Measurements from ENCODE around the gene CD74. TPM values are rescaled to one million over a fixed set of nuclear protein-coding genes. Genes with fewer than 3 reads are reported as not detected.

CD74 gene
- total and polyA plus RNA-seq, 10 of the 15 experiments (the other 5 are each of a cell fraction or from before 2014, with no cell fraction given), result 1,387 to 11,063 (median 3,922) TPM

GRCh38 chr5:150392680-150393079 lies 20.0 kb downstream of the CD74 start:
- DNase-seq (ENCODE audit: low read depth, low spot score) (no peak), FAIRE-seq (no peak), ATAC-seq (no peak)
- H3K27me3 ChIP-seq (replicated peaks in 1 of 2; ENCODE audit: control insufficient read depth in 2 of 2, insufficient read depth in 2 of 2, low read length in 1 of 2), result no peaks in the 10 kb centered on the region
- no peak overlapping the region for H3K4me3 ChIP-seq
- WGBS (ENCODE audit: insufficient coverage, insufficient replicate concordance, low lambda C conversion rate, missing lambda C conversion rate), result 98% methylated on average over 6 of the region's 7 CpGs
- peaks cover 10% of the 10 kb centered on the region for H3K4me1 ChIP-seq (ENCODE audit: control insufficient read depth, insufficient read depth, low read length)
- no peak overlapping the region for H3K9ac ChIP-seq (ENCODE audit: control insufficient read depth, insufficient read depth, low read length)
- RAD21 ChIA-PET (ENCODE audit: unreplicated experiment), result no interaction called here
- CTCF ChIA-PET, result no interaction called here
- no peaks in the 10 kb centered on the region for H4K20me1 ChIP-seq (ENCODE audit: control insufficient read depth, insufficient read depth)
- intact Hi-C loops (cut with micrococcal nuclease; ENCODE audit: unreplicated experiment) (no loop called here), in situ Hi-C loops (cut with MboI) (no loop called here)
- no peak overlapping the region for H2AFZ ChIP-seq (ENCODE audit: control insufficient read depth, low read depth, low read length)
- H3K27ac ChIP-seq (ENCODE audit: control insufficient read depth, insufficient read depth), result no peak overlapping the region
- TF ChIP-seq BRCA1 (IDR thresholded peaks at IDR 0.05; ENCODE audit: low read depth, low read length) (no peak), POLR2AphosphoS5 (IDR thresholded peaks at IDR 0.05; ENCODE audit: low read length) (no peak), MTA2 (IDR thresholded peaks at IDR 0.05; ENCODE audit: low read depth) (no peak), E2F8 (IDR thresholded peaks at IDR 0.05; ENCODE audit: low read depth, partially characterized antibody) (no peak), STAT1 (conservative IDR thresholded peaks at IDR 0.05) (no peak), ZZZ3 (IDR thresholded peaks at IDR 0.05; ENCODE audit: control insufficient read depth, insufficient read length, low read depth) (no peak), USF1 (IDR thresholded peaks at IDR 0.05; ENCODE audit: borderline replicate concordance, extremely low read length, insufficient read depth, low read depth, low read length) (no peak), NR2C1 (IDR thresholded peaks at IDR 0.05) (no peak)
- H3K36me3 ChIP-seq (ENCODE audit: control insufficient read depth in 2 of 2, insufficient read depth in 2 of 2, low read length in 1 of 2), result peaks cover 46 to 55% of the 10 kb centered on the region in 2 experiments
- POLR2A ChIA-PET, result no interaction called here
- BruUV-seq (replicated peaks), result no TSS peak
- SMC1A ChIA-PET (ENCODE audit: uncharacterized antibody, unreplicated experiment), result interaction anchor here (0.7 to 1.0 kb wide), 2 partner anchors 30 to 44 kb away, joined by 3 read pairs; no protein-coding TSS in a partner anchor
- H3K4me2 ChIP-seq (ENCODE audit: control insufficient read depth, insufficient read depth), result no peak overlapping the region
- no peaks in the 10 kb centered on the region for H3K79me2 ChIP-seq (ENCODE audit: control insufficient read depth, insufficient read depth, low read length)
- H3K9me3 ChIP-seq (replicated peaks; ENCODE audit: control insufficient read depth, insufficient read depth, low read length), result no peaks in the 10 kb centered on the region

Data from GM12878 (cell line).